ENCODE data around the gene LMNTD2.

Gene LMNTD2

GRCh38 chr11:507727-508515 is 52.6 kb downstream of the LMNTD2 start:
- DNase-seq (ENCODE audit: low read depth), result no peak

- peak; percentile 93 for DNase-seq (ENCODE audit: low read depth)
These were observed 53.4 kb downstream of the LMNTD2 start, which contains the start of gene RNH1 for GRCh38 chr11:506995-507726. RNH1 (minus strand) TSS chr11:507242; CDS start chr11:502162, 5,080 bp downstream.

- peak; percentile 97 for DNase-seq (ENCODE audit: low read depth)
These were observed 54.1 kb downstream of the LMNTD2 start for GRCh38 chr11:506238-506994.

GRCh38 chr11:504994-505344 is 55.6 kb downstream of the LMNTD2 start:
- no peak for DNase-seq (ENCODE audit: low read depth)
